Endothelial cell of umbilical vein (primary cell): ENCODE measurements around the gene GMNC. TPM values are rescaled to one million over a fixed set of nuclear protein-coding genes. Genes with fewer than 3 reads are reported as not detected.

Source experiments
- BruUV-seq: library from RNA; stranded (reverse); fragments of 400-500 nt; replicated peaks from 2 replicates; lab custom pipeline; 2021; lab: Mats Ljungman, UMichigan
- CTCF ChIA-PET: fragments of 300-600, 350-600 bp; sonication (Branson Sonifier 250); formaldehyde crosslinking; loops from one replicate; lab custom pipeline; 2021; ENCODE audit warnings: antibody characterized with exemption, inconsistent platforms; lab: Charles Lee
- POLR2A ChIA-PET: fragments of 300-600, 350-600 bp; sonication (Branson Sonifier 250); formaldehyde crosslinking; loops from one replicate; lab custom pipeline; 2021; ENCODE audit warnings: antibody characterized with exemption, inconsistent platforms; lab: Charles Lee
- DNase-seq: peaks from one replicate; pipeline ENCODE4 v3.0.0-alpha.2; 2011; ENCODE audit warnings: low read depth, low spot score
- FAIRE-seq: peaks from 2 replicates; lab custom pipeline; 2011; peaks lifted over from hg19 to GRCh38; lab: Jason Lieb, UNC
- H2AFZ ChIP-seq: 2 replicates; pipeline ENCODE4 v1.6.0; 2012; ENCODE audit warnings: low read depth, low read length, control low read depth, inconsistent platforms
- H3K27ac ChIP-seq: 2 replicates; pipeline ENCODE4 v1.5.1; 2011; ENCODE audit warnings: low read depth, mild to moderate bottlenecking, control low read depth, low read length, moderate library complexity; ENCODE audit not compliant: insufficient read depth
- H3K27me3 ChIP-seq, 2 experiments: 2 replicates each; pipeline versions ENCODE4 v1.6.0 to v1.6.1; 2011; ENCODE audit warnings: low read length in 2 of 2, mixed read lengths in 1 of 2; ENCODE audit not compliant: control insufficient read depth in 2 of 2, insufficient read depth in 2 of 2
- H3K36me3 ChIP-seq, 2 experiments: 2 replicates in 1 of 2; 3 replicates in 1 of 2; pipeline ENCODE4 v1.5.1; 2011; ENCODE audit warnings: low read length in 2 of 2, mild to moderate bottlenecking in 1 of 2, moderate library complexity in 1 of 2; ENCODE audit not compliant: control insufficient read depth in 2 of 2, insufficient read depth in 2 of 2; ENCODE audit errors: extremely low read depth in 1 of 2
- H3K4me1 ChIP-seq: 3 replicates; pipeline ENCODE4 v1.5.1; 2011; ENCODE audit warnings: mild to moderate bottlenecking, low read length; ENCODE audit not compliant: control insufficient read depth, insufficient read depth; ENCODE audit errors: extremely low read depth
- H3K4me2 ChIP-seq: 2 replicates; pipeline ENCODE4 v1.6.1; 2011; ENCODE audit warnings: low read length, control low read depth, mixed read lengths; ENCODE audit not compliant: insufficient read depth
- H3K4me3 ChIP-seq, 3 experiments: fragments of 200-600 bp in 1 of 3; sonication (generic), shearing (Covaris generic) in 1 of 3; replicated peaks in 1 of 3; 2 replicates each; pipeline ENCODE4 v1.5.1; 2011 to 2016; ENCODE audit warnings: control low read depth in 3 of 3, low read length in 3 of 3, mild to moderate bottlenecking in 2 of 3, inconsistent platforms in 1 of 3, low read depth in 1 of 3, moderate library complexity in 1 of 3; ENCODE audit not compliant: insufficient read depth in 1 of 3
- H3K79me2 ChIP-seq: 2 replicates; pipeline ENCODE4 v1.6.0; 2012; ENCODE audit warnings: low read length, inconsistent platforms; ENCODE audit not compliant: control insufficient read depth, insufficient read depth
- H3K9ac ChIP-seq: replicated peaks from 2 replicates; pipeline ENCODE3; 2011; ENCODE audit warnings: low read length, control low read depth; ENCODE audit not compliant: insufficient read depth; ENCODE audit errors: extremely low read depth
- H3K9me1 ChIP-seq: replicated peaks from 3 replicates; pipeline ENCODE4 v1.6.0; 2011; ENCODE audit warnings: mild to moderate bottlenecking, low read length; ENCODE audit not compliant: control insufficient read depth, insufficient read depth; ENCODE audit errors: extremely low read depth
- H3K9me3 ChIP-seq: replicated peaks from 2 replicates; pipeline ENCODE4 v1.5.1; 2012; ENCODE audit warnings: low read length, inconsistent platforms; ENCODE audit not compliant: control insufficient read depth, insufficient read depth
- H4K20me1 ChIP-seq: replicated peaks from 2 replicates; pipeline ENCODE3; 2011; ENCODE audit warnings: mild to moderate bottlenecking, low read length; ENCODE audit not compliant: control insufficient read depth, insufficient read depth; ENCODE audit errors: extremely low read depth
- EZH2 ChIP-seq: IDR thresholded peaks from 2 replicates; pipeline ENCODE4 v1.6.1; 2012; ENCODE audit warnings: borderline replicate concordance, low read depth, mild to moderate bottlenecking, moderate library complexity, low read length, inconsistent platforms; ENCODE audit not compliant: severe bottlenecking
- FOS ChIP-seq: IDR thresholded peaks from 2 replicates; pipeline ENCODE4 v1.6.1; 2011; ENCODE audit warnings: mild to moderate bottlenecking, low read length, moderate library complexity, borderline replicate concordance; ENCODE audit not compliant: insufficient read depth
- GATA2 ChIP-seq: IDR thresholded peaks from 2 replicates; pipeline ENCODE4 v1.7.0; 2011; ENCODE audit warnings: low read depth, mild to moderate bottlenecking, moderate library complexity, mixed read lengths, low read length; ENCODE audit not compliant: insufficient read length, insufficient read depth
- JUN ChIP-seq: IDR thresholded peaks from 2 replicates; pipeline ENCODE4 v1.6.1; 2011; ENCODE audit warnings: borderline replicate concordance, low read depth; ENCODE audit not compliant: insufficient read length, insufficient read depth
- MAX ChIP-seq: IDR thresholded peaks from 2 replicates; pipeline ENCODE4 v1.6.1; 2011; ENCODE audit not compliant: insufficient read depth, insufficient read length
- MYC ChIP-seq: IDR thresholded peaks from one replicate; pipeline ENCODE4 v1.6.1; 2011; ENCODE audit warnings: mild to moderate bottlenecking, low read depth, low read length
- POLR2A ChIP-seq: IDR thresholded peaks from 2 replicates; pipeline ENCODE4 v1.6.1; 2012; ENCODE audit warnings: low read depth, mild to moderate bottlenecking, control low read depth, low read length
- POLR2AphosphoS5 ChIP-seq: IDR thresholded peaks from 2 replicates; pipeline ENCODE4 v1.6.1; 2012; ENCODE audit warnings: low read depth, mild to moderate bottlenecking, control low read depth, low read length, moderate library complexity; ENCODE audit not compliant: insufficient read depth
- dilution Hi-C: fragments of 300-500 bp; cut with MboI; formaldehyde crosslinking; loops from one replicate; pipeline ENCODE4 v1.15.0; 2019; ENCODE audit warnings: low sequenced_read_pairs; ENCODE audit not compliant: extremely low pct_ligation_motif_present
- intact Hi-C: fragments of 100-400 bp; cut with micrococcal nuclease; formaldehyde crosslinking; loops from one replicate; pipeline ENCODE4 v1.10.0; 2022
- polyA plus RNA-seq, 4 experiments: library from polyadenylated mRNA; depleted of rRNA in 3 of 4; stranded (reverse) in 3 of 4; unstranded in 1 of 4; fragments of >200 nt; gene quantifications; 2 replicates each; pipeline versions ENCODE4 v1.2.1 to v1.2.3, GENCODE V29; 2011 to 2012; ENCODE audit warnings: missing spikeins in 1 of 4
- total RNA-seq: library from RNA; stranded (reverse); gene quantifications from 2 replicates; pipeline ENCODE4 v1.2.3, GENCODE V29; 2021
- TF ChIP-seq, protein P1 (sequence below), 2 donors: IDR thresholded peaks; 1 replicate in 1 of 2; 2 replicates in 1 of 2; pipeline ENCODE4 v1.5.1; 2011; ENCODE audit warnings: low read length in 2 of 2, mild to moderate bottlenecking in 2 of 2, moderate library complexity in 2 of 2, control low read depth in 1 of 2, inconsistent platforms in 1 of 2, low read depth in 1 of 2; ENCODE audit not compliant: insufficient read depth in 1 of 2; ENCODE audit errors: extremely low read depth in 1 of 2

Gene GMNC
- total and polyA plus RNA-seq, 2 donors (not counting 3 experiments of a cell fraction or from before 2014, with no cell fraction given) = not detected

DNA sequence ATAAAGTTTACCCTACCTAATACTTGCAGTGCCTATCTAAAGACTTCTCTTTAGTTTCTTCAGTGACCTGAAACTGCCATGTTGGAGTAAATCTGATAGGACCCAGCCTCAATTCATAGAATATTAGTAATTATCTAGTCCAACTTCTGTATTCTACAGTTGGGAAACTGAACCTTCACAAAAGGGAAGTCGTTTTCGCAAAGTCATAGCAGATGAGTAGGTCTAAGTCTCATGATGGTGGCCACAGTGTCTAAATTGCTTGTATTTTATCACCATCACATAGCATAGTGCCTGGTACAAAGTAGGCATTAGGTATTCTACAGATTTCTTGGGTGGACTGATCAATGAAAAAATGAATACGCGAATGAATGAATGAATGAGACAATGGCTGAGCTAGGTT, 8.4 kb downstream of the GMNC start:
- Histone ChIP-seq H3K4me1 (no peaks in the 10 kb centered on the region), H3K4me3 (no peak overlapping the region), H2AFZ (no peak overlapping the region), H3K27me3 (no peaks in the 10 kb centered on the region), H3K27ac (no peak overlapping the region), H3K9me1 (no peaks in the 10 kb centered on the region), H3K36me3 (no peaks in the 10 kb centered on the region), H3K9ac (no peak overlapping the region), H3K9me3 (no peaks in the 10 kb centered on the region), H3K4me2 (no peak overlapping the region), H3K79me2 (no peaks in the 10 kb centered on the region), H4K20me1 (no peaks in the 10 kb centered on the region)
- POLR2A ChIA-PET = no interaction called here
- DNase-seq (no peak), FAIRE-seq (no peak)
- TF ChIP-seq FOS (no peak), MYC (no peak), JUN (no peak), POLR2AphosphoS5 (no peak), POLR2A (no peak), GATA2 (no peak), EZH2 (no peak), MAX (no peak)
- TF ChIP-seq, protein P1, sequence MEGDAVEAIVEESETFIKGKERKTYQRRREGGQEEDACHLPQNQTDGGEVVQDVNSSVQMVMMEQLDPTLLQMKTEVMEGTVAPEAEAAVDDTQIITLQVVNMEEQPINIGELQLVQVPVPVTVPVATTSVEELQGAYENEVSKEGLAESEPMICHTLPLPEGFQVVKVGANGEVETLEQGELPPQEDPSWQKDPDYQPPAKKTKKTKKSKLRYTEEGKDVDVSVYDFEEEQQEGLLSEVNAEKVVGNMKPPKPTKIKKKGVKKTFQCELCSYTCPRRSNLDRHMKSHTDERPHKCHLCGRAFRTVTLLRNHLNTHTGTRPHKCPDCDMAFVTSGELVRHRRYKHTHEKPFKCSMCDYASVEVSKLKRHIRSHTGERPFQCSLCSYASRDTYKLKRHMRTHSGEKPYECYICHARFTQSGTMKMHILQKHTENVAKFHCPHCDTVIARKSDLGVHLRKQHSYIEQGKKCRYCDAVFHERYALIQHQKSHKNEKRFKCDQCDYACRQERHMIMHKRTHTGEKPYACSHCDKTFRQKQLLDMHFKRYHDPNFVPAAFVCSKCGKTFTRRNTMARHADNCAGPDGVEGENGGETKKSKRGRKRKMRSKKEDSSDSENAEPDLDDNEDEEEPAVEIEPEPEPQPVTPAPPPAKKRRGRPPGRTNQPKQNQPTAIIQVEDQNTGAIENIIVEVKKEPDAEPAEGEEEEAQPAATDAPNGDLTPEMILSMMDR (IDR thresholded peaks at IDR 0.05; ENCODE audit: extremely low read depth in 1 of 2, insufficient read depth in 1 of 2, low read depth in 1 of 2, low read length in 2 of 2) = no peak
- dilution Hi-C loops = no loop called here
- no TSS peak for BruUV-seq
- intact Hi-C loops = no loop called here
- CTCF ChIA-PET = no interaction called here
